ENCODE results near the gene CYBA. TPM values are rescaled to one million over a fixed set of nuclear protein-coding genes. Genes with fewer than 3 reads are reported as not detected.

CYBA gene
- total and polyA plus RNA-seq, 2 donors, result 200 to 208 TPM

DNA sequence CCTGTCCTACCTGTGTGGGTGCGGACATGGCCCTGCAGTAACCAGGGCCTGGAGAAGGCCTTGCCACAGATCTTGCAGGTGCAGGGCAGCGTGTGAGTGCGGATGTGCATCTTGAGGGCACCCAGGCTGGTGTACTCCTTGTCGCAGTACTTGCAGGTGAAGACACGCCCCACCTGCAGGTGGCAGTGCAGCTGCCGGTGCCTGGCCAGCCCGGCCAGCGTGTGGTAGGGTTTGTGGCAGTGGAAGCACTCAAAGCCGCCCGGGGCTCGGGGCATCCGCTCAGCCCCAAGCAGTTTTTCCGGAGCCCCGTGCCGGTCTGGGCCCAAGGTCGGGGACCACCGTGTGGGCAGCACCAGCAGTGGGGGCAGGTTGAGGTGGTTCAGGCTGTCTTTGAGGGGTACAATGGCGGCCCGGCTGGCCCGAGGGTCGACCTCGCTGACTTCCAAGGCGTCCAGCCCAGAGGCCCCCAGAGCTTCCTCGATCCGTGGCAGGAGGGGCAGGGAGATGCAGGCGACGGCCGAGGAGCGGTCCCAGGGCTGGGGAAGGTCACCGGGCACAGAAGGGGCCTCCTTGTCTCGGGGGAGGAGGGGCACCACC, 30.3 kb upstream of the CYBA start:
- Histone ChIP-seq H3K36me3 (ENCODE audit: control insufficient read depth in 2 of 2, insufficient read depth in 2 of 2, low read length in 1 of 2) (no peaks in the 10 kb centered on the region), H3K9me3 (ENCODE audit: control insufficient read depth in 2 of 2, insufficient read depth in 1 of 2, low read length in 1 of 2) (peaks cover 0 to 5% of the 10 kb centered on the region in 2 donors), H3K27ac (ENCODE audit: low read depth in 1 of 2, low read length in 1 of 2) (peak overlapping the region; percentile 73 to 82), H3K27me3 (ENCODE audit: control insufficient read depth in 2 of 2, insufficient read depth in 1 of 2, low read length in 1 of 2) (peaks cover 11 to 30% of the 10 kb centered on the region in 2 donors), H3K4me1 (ENCODE audit: control insufficient read depth in 2 of 2, insufficient read depth in 2 of 2, low read length in 2 of 2) (peaks cover 20 to 38% of the 10 kb centered on the region in 2 donors), H3K4me3 (ENCODE audit: low read length in 2 of 2) (no peak overlapping the region)
- peak in 1 of 9 donors; percentile 61 for DNase-seq (ENCODE audit: low read depth in 6 of 9, low spot score in 9 of 9)
- 80% methylated on average over 31 of the region's 31 CpGs for WGBS

DNA sequence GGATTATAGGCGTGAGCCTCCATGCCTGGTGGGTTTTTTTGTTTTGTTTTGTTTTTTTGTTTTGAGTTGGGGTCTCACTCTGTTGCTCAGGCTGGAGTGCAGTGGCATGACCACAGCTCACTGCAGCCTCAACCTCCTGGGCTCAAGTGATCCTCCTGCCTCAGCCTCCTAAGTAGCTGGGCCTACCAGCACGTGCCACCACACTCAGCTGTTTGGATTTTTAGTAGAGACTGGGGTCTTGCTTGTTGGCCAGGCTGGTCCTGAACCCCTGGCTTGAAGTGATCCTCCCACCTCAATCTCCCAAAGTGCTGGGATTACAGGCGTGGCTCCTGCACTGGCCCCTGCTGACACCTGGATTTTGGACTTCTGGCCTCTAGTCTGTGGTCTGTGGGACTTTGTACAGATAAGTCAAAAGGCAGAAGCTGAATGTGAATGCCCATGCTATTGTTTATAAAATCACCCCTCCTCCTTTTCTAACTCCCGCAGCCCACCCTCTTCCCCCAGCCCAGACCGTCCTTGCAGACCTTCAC, 29.8 kb upstream of the CYBA start:
- Histone ChIP-seq H3K27me3 (ENCODE audit: control insufficient read depth in 2 of 2, insufficient read depth in 1 of 2, low read length in 1 of 2) (peaks cover 5 to 25% of the 10 kb centered on the region in 2 donors), H3K36me3 (ENCODE audit: control insufficient read depth in 2 of 2, insufficient read depth in 2 of 2, low read length in 1 of 2) (no peaks in the 10 kb centered on the region), H3K4me3 (ENCODE audit: low read length in 2 of 2) (no peak overlapping the region), H3K27ac (ENCODE audit: low read depth in 1 of 2, low read length in 1 of 2) (peak overlapping the region in 1 of 2 donors; percentile 8), H3K9me3 (ENCODE audit: control insufficient read depth in 2 of 2, insufficient read depth in 1 of 2, low read length in 1 of 2) (peaks cover 0 to 5% of the 10 kb centered on the region in 2 donors), H3K4me1 (ENCODE audit: control insufficient read depth in 2 of 2, insufficient read depth in 2 of 2, low read length in 2 of 2) (peaks cover 16 to 32% of the 10 kb centered on the region in 2 donors)
- 97% methylated on average over 5 of the region's 5 CpGs for WGBS
- DNase-seq (ENCODE audit: low read depth in 6 of 9, low spot score in 9 of 9), result no peak

DNA sequence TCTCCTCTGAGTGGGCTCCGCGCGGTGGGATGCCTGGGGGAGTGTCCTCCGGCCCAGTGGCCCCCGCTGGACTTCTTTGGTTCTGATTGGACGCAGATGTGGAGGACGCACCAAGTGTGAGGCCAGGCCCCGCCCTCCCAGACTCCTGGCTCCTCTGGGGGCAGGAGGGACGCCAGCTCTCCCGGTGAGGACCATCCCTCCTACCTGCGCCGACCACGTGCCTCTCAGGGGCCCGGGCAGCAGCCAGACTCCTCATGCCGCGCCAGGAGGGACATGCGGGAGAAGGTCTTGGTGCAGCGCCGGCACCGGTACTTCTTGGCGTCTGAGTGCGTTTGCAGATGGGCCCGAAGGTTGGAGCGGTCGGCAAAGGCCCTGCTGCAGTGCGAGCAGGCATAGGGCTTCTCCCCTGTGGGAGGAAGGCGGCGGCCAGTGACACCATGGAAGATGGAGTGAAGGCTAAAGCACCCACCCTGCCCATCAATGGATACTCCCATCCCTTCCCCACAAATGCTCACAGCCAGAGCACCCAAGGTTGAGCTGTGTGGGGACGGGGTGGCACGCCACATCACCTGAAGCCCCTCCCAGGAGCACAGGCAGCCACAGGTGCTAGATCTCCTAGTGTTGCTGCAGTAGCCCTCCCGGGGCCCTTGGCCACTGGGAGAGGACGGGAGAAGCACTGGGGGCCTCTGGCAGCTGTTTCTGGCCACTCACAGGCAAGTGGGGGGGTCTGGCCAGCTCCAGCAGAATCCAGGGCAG, 27.5 kb upstream of the CYBA start:
- 97% methylated on average over 32 of the region's 32 CpGs for WGBS
- no peaks in the 10 kb centered on the region for H3K36me3 ChIP-seq (ENCODE audit: control insufficient read depth in 2 of 2, insufficient read depth in 2 of 2, low read length in 1 of 2)
- H3K27ac ChIP-seq (ENCODE audit: low read depth in 1 of 2, low read length in 1 of 2), result no peak overlapping the region
- peaks cover 0 to 5% of the 10 kb centered on the region in 2 donors for H3K9me3 ChIP-seq (ENCODE audit: control insufficient read depth in 2 of 2, insufficient read depth in 1 of 2, low read length in 1 of 2)
- H3K27me3 ChIP-seq (ENCODE audit: control insufficient read depth in 2 of 2, insufficient read depth in 1 of 2, low read length in 1 of 2), result peaks cover 0 to 5% of the 10 kb centered on the region in 2 donors
- no peak overlapping the region for H3K4me3 ChIP-seq (ENCODE audit: low read length in 2 of 2)
- no peak for DNase-seq (ENCODE audit: low read depth in 6 of 9, low spot score in 9 of 9)
- H3K4me1 ChIP-seq (ENCODE audit: control insufficient read depth in 2 of 2, insufficient read depth in 2 of 2, low read length in 2 of 2), result peaks cover 13 to 18% of the 10 kb centered on the region in 2 donors

- Histone ChIP-seq H3K27me3 (ENCODE audit: control insufficient read depth in 2 of 2, insufficient read depth in 1 of 2, low read length in 1 of 2) (peaks cover 0 to 5% of the 10 kb centered on the region in 2 donors), H3K4me3 (ENCODE audit: low read length in 2 of 2) (no peak overlapping the region), H3K27ac (ENCODE audit: low read depth in 1 of 2, low read length in 1 of 2) (no peak overlapping the region), H3K36me3 (ENCODE audit: control insufficient read depth in 2 of 2, insufficient read depth in 2 of 2, low read length in 1 of 2) (no peaks in the 10 kb centered on the region), H3K4me1 (ENCODE audit: control insufficient read depth in 2 of 2, insufficient read depth in 2 of 2, low read length in 2 of 2) (peaks cover 13 to 18% of the 10 kb centered on the region in 2 donors), H3K9me3 (ENCODE audit: control insufficient read depth in 2 of 2, insufficient read depth in 1 of 2, low read length in 1 of 2) (peaks cover 0 to 5% of the 10 kb centered on the region in 2 donors)
- DNase-seq (ENCODE audit: low read depth in 6 of 9, low spot score in 9 of 9), result no peak
- 90% methylated on average over 13 of the region's 13 CpGs for WGBS
These were observed 26.9 kb upstream of the CYBA start for GRCh38 chr16:88677721-88678120.

- DNase-seq (ENCODE audit: low read depth in 6 of 9, low spot score in 9 of 9), result no peak
- Histone ChIP-seq H3K36me3 (ENCODE audit: control insufficient read depth in 2 of 2, insufficient read depth in 2 of 2, low read length in 1 of 2) (no peaks in the 10 kb centered on the region), H3K27ac (ENCODE audit: low read depth in 1 of 2, low read length in 1 of 2) (no peak overlapping the region), H3K4me1 (ENCODE audit: control insufficient read depth in 2 of 2, insufficient read depth in 2 of 2, low read length in 2 of 2) (peaks cover 8 to 11% of the 10 kb centered on the region in 2 donors), H3K9me3 (ENCODE audit: control insufficient read depth in 2 of 2, insufficient read depth in 1 of 2, low read length in 1 of 2) (peaks cover 0 to 5% of the 10 kb centered on the region in 2 donors), H3K4me3 (ENCODE audit: low read length in 2 of 2) (no peak overlapping the region), H3K27me3 (ENCODE audit: control insufficient read depth in 2 of 2, insufficient read depth in 1 of 2, low read length in 1 of 2) (no peaks in the 10 kb centered on the region)
- WGBS, result 96% methylated on average over 22 of the region's 22 CpGs
These were observed 25.8 kb upstream of the CYBA start for GRCh38 chr16:88676502-88677242.

DNA sequence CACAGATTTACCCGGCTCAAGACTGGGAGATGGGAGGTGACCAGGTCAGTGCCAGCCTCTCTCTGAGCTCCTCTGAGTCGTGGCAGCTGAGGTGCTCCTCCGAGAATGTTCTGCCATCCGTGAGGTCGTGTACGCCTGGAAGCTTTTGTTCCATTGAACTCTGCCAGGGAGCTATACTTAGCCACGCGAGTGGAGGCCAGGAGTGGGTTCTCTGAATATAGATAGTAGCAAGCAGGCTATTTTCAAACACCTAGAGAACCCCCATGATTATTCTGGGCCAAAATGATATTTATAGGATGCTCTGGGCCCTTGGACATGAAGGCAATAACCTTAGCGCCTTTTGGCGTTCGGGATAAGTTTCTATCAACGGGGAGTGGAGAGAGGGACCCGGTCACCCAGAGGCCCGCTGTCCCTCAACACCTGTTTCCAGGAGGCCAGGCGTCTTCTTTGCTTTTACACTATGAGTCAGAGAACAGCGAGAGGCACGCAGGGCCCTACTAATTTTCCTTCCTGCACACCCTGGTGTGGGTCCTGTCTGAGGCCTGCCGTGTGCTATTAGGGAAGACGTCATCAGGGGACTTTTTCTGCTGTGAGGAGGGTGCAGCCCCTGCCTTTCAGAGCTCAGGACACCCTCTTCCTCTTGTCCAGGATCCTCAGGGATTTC, 23.0 kb upstream of the CYBA start:
- H3K36me3 ChIP-seq (ENCODE audit: control insufficient read depth in 2 of 2, insufficient read depth in 2 of 2, low read length in 1 of 2), result no peaks in the 10 kb centered on the region
- no peak overlapping the region for H3K27ac ChIP-seq (ENCODE audit: low read depth in 1 of 2, low read length in 1 of 2)
- no peaks in the 10 kb centered on the region for H3K4me1 ChIP-seq (ENCODE audit: control insufficient read depth in 2 of 2, insufficient read depth in 2 of 2, low read length in 2 of 2)
- no peak for DNase-seq (ENCODE audit: low read depth in 6 of 9, low spot score in 9 of 9)
- H3K27me3 ChIP-seq (ENCODE audit: control insufficient read depth in 2 of 2, insufficient read depth in 1 of 2, low read length in 1 of 2), result no peaks in the 10 kb centered on the region
- no peak overlapping the region for H3K4me3 ChIP-seq (ENCODE audit: low read length in 2 of 2)
- peaks cover 0 to 5% of the 10 kb centered on the region in 2 donors for H3K9me3 ChIP-seq (ENCODE audit: control insufficient read depth in 2 of 2, insufficient read depth in 1 of 2, low read length in 1 of 2)
- 97% methylated on average over 19 of the region's 19 CpGs for WGBS

DNA sequence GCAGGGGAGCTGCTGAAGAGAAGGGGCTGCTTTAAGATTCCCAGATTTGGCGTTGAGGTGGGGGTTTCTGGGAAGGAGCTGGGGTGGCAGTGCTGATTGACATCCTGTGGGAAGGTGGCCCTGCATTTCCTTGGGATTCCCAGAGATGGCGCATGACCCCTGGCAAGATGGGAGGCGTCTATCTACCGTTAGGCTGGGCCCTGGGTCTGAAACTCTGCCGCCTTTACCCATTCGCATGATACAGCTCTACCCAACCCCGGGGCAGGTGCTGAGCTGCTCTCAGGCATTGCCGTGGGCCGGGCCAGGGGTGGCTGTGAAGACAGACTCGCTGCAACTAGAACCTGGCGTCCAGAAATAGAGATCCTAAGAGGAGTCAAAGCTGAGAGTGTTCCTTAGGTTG, 21.9 kb upstream of the CYBA start:
- Histone ChIP-seq H3K27ac (ENCODE audit: low read depth in 1 of 2, low read length in 1 of 2) (no peak overlapping the region), H3K4me1 (ENCODE audit: control insufficient read depth in 2 of 2, insufficient read depth in 2 of 2, low read length in 2 of 2) (no peaks in the 10 kb centered on the region), H3K27me3 (ENCODE audit: control insufficient read depth in 2 of 2, insufficient read depth in 1 of 2, low read length in 1 of 2) (no peaks in the 10 kb centered on the region), H3K9me3 (ENCODE audit: control insufficient read depth in 2 of 2, insufficient read depth in 1 of 2, low read length in 1 of 2) (peaks cover 0 to 5% of the 10 kb centered on the region in 2 donors), H3K4me3 (ENCODE audit: low read length in 2 of 2) (no peak overlapping the region), H3K36me3 (ENCODE audit: control insufficient read depth in 2 of 2, insufficient read depth in 2 of 2, low read length in 1 of 2) (no peaks in the 10 kb centered on the region)
- no peak for DNase-seq (ENCODE audit: low read depth in 6 of 9, low spot score in 9 of 9)
- WGBS, result 95% methylated on average over 11 of the region's 11 CpGs

DNA sequence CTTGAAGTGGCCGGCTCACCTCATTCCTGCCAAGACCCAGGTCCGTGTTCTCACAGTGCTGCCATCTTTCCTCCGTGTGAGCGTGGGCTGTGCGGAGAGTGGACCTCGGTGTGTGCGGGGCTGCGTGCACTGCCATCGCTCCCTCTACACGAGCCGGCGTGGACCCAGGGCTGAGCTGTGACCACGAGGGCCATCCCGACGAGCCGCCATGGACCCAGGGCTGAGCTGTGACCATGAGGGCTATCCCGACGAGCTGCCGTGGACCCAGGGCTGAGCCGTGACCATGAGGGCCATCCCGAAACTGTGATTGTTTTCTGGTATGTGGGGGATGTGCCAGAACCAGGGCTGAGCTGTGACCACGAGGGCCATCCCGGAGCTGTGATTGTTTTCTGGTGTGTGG, 21.0 kb upstream of the CYBA start:
- WGBS, result 97% methylated on average over 23 of the region's 23 CpGs
- no peak overlapping the region for H3K27ac ChIP-seq (ENCODE audit: low read depth in 1 of 2, low read length in 1 of 2)
- peaks cover 0 to 2% of the 10 kb centered on the region in 2 donors for H3K9me3 ChIP-seq (ENCODE audit: control insufficient read depth in 2 of 2, insufficient read depth in 1 of 2, low read length in 1 of 2)
- H3K4me3 ChIP-seq (ENCODE audit: low read length in 2 of 2), result no peak overlapping the region
- no peaks in the 10 kb centered on the region for H3K4me1 ChIP-seq (ENCODE audit: control insufficient read depth in 2 of 2, insufficient read depth in 2 of 2, low read length in 2 of 2)
- DNase-seq (ENCODE audit: low read depth in 6 of 9, low spot score in 9 of 9), result no peak
- no peaks in the 10 kb centered on the region for H3K36me3 ChIP-seq (ENCODE audit: control insufficient read depth in 2 of 2, insufficient read depth in 2 of 2, low read length in 1 of 2)
- no peaks in the 10 kb centered on the region for H3K27me3 ChIP-seq (ENCODE audit: control insufficient read depth in 2 of 2, insufficient read depth in 1 of 2, low read length in 1 of 2)
